ENCODE results near the gene NFASC.

NFASC gene

GRCh38 chr1:204887846-204888245, 17.2 kb downstream of the NFASC start:
- DNase-seq (ENCODE audit: low read depth in 1 of 2, low spot score in 1 of 2): no peak

GRCh38 chr1:204888294-204888693, 17.6 kb downstream of the NFASC start:
- DNase-seq (ENCODE audit: low read depth in 1 of 2, low spot score in 1 of 2): no peak

- no peak for DNase-seq (ENCODE audit: low read depth in 1 of 2, low spot score in 1 of 2)
Observed at GRCh38 chr1:204889681-204890383, 19.2 kb downstream of the NFASC start.

GRCh38 chr1:204891860-204892259, 21.2 kb downstream of the NFASC start:
- DNase-seq (ENCODE audit: low read depth in 1 of 2, low spot score in 1 of 2): no peak

- DNase-seq (ENCODE audit: low read depth in 1 of 2, low spot score in 1 of 2): no peak
Observed at GRCh38 chr1:204894031-204894430, 23.4 kb downstream of the NFASC start.

- DNase-seq (ENCODE audit: low read depth in 1 of 2, low spot score in 1 of 2): no peak
Observed at GRCh38 chr1:204894606-204895005, 23.9 kb downstream of the NFASC start.

GRCh38 chr1:204896023-204896422, 25.4 kb downstream of the NFASC start:
- DNase-seq (ENCODE audit: low read depth in 1 of 2, low spot score in 1 of 2): no peak

GRCh38 chr1:204896787-204897469, 26.3 kb downstream of the NFASC start:
- no peak for DNase-seq (ENCODE audit: low read depth in 1 of 2, low spot score in 1 of 2)

- DNase-seq (ENCODE audit: low read depth in 1 of 2, low spot score in 1 of 2): no peak
Observed at GRCh38 chr1:204900721-204901120, 30.1 kb downstream of the NFASC start.

GRCh38 chr1:204902671-204903070, 32.0 kb downstream of the NFASC start:
- DNase-seq (ENCODE audit: low read depth in 1 of 2, low spot score in 1 of 2): no peak

GRCh38 chr1:204904228-204904810, 33.7 kb downstream of the NFASC start:
- no peak for DNase-seq (ENCODE audit: low read depth in 1 of 2, low spot score in 1 of 2)

- DNase-seq (ENCODE audit: low read depth in 1 of 2, low spot score in 1 of 2): no peak
Observed at GRCh38 chr1:204909109-204909508, 38.4 kb downstream of the NFASC start.

- DNase-seq (ENCODE audit: low read depth in 1 of 2, low spot score in 1 of 2): no peak
Observed at GRCh38 chr1:204915861-204916495, 45.3 kb downstream of the NFASC start.

GRCh38 chr1:204917802-204918201, 47.1 kb downstream of the NFASC start:
- no peak for DNase-seq (ENCODE audit: low read depth in 1 of 2, low spot score in 1 of 2)

- DNase-seq (ENCODE audit: low read depth in 1 of 2, low spot score in 1 of 2): no peak
Observed at GRCh38 chr1:204920511-204920910, 49.8 kb downstream of the NFASC start.

- no peak for DNase-seq (ENCODE audit: low read depth in 1 of 2, low spot score in 1 of 2)
Observed at GRCh38 chr1:204920967-204921366, 50.3 kb downstream of the NFASC start.

GRCh38 chr1:204921855-204922516, 51.3 kb downstream of the NFASC start:
- no peak for DNase-seq (ENCODE audit: low read depth in 1 of 2, low spot score in 1 of 2)

GRCh38 chr1:204923201-204923600, 52.5 kb downstream of the NFASC start:
- DNase-seq (ENCODE audit: low read depth in 1 of 2, low spot score in 1 of 2): no peak

- DNase-seq (ENCODE audit: low read depth in 1 of 2, low spot score in 1 of 2): no peak
Observed at GRCh38 chr1:204923626-204924012, 53.0 kb downstream of the NFASC start.

GRCh38 chr1:204924013-204924759, 53.5 kb downstream of the NFASC start:
- DNase-seq (ENCODE audit: low read depth in 1 of 2, low spot score in 1 of 2): no peak

GRCh38 chr1:204925701-204926100, 55.0 kb downstream of the NFASC start:
- no peak for DNase-seq (ENCODE audit: low read depth in 1 of 2, low spot score in 1 of 2)
